AG09319 (cell line): ENCODE measurements around the gene EDN3.

Experiments used
- DNase-seq: peaks from one replicate; pipeline ENCODE4 v3.0.0-alpha.2; 2010; ENCODE audit warnings: low read depth; ENCODE audit errors: extremely low read depth
- TF ChIP-seq, protein P1 (sequence below): IDR thresholded peaks from 2 replicates; pipeline ENCODE4 v1.5.1; 2011; ENCODE audit warnings: low read depth, mild to moderate bottlenecking, inconsistent platforms, low read length, moderate library complexity

The EDN3 gene

DNA sequence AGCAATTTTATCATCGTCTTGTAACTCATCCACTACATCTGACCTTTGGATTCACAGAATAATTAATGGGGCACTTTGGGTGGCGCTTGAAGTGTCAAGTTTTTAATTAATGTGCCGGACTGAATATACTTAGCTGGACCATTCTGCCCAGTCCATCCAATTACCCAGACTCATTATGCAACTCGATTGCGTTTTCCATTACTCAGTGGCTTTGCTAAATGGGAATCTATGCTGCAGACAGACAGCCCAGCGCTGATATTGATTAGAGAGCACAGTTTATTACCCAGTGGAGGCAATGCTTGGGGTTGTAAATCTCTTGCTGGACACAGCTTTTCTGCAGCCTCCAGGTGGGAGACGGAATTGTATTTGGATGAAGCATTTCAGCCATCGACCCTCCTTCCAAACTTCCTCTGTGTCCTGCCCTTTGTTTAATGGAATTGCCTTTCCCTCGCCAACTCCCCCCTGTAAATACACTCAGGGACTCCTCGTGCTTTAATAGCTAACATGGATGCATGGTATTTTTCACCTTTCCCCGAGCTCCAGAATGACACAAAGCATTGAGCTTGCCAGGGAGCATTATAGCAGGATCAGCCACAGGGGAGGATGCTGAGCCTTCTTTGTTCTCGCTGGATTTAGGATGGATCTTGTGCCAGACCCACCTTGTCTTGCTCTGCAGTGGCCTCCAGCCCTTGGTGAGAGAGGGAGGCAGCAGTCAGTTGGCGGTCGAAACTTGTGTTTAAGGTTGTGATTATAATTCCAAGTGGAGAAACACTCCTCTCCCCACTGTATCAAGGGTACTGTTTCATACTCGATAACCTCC is 59.7 kb downstream of the EDN3 start:
- TF ChIP-seq, protein P1, sequence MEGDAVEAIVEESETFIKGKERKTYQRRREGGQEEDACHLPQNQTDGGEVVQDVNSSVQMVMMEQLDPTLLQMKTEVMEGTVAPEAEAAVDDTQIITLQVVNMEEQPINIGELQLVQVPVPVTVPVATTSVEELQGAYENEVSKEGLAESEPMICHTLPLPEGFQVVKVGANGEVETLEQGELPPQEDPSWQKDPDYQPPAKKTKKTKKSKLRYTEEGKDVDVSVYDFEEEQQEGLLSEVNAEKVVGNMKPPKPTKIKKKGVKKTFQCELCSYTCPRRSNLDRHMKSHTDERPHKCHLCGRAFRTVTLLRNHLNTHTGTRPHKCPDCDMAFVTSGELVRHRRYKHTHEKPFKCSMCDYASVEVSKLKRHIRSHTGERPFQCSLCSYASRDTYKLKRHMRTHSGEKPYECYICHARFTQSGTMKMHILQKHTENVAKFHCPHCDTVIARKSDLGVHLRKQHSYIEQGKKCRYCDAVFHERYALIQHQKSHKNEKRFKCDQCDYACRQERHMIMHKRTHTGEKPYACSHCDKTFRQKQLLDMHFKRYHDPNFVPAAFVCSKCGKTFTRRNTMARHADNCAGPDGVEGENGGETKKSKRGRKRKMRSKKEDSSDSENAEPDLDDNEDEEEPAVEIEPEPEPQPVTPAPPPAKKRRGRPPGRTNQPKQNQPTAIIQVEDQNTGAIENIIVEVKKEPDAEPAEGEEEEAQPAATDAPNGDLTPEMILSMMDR: no peak
- no peak for DNase-seq

DNA sequence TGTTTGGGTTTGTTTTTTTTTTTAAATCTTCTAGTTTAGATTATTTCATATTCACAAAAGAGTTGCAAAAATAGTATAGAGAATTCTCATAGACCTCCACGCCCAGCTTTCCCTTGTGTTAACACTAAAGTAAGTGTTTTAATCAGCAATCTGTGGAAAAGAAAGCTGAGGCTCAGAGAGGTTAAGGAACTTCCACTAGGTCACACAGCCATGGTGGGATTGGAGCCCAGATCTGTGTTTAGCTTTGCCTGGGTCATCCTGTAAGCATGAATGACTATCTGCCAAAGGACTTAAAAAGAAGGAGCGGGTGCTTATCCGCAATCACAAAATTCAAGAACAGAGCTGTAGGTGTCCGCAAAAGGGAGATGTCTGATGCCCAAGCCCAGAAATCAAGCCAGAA is 60.5 kb downstream of the EDN3 start:
- TF ChIP-seq, protein P1: no peak
- DNase-seq: no peak

- TF ChIP-seq, protein P1: no peak
- DNase-seq: no peak
These were observed 61.0 kb downstream of the EDN3 start for GRCh38 chr20:59361411-59361810.

DNA sequence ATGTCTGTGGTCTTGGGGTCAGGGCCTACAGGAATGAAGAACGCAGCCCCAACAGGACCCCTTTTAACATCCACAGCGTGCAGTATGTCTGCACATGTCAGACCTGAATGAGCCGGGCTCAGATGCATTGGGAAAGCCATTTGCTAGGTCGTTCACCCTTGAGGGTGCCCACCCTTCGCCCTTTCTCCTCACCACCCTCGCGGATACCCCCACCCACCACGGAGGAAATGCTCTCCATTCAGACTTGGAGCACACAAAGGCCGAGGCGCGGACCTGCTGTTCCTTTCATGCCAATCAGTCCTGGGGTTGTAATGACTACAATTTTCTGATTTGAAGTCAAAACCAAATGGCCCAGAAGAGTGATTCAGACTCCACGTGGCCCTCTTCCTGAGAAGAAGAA is 62.7 kb downstream of the EDN3 start:
- DNase-seq: no peak
- TF ChIP-seq, protein P1: no peak

DNA sequence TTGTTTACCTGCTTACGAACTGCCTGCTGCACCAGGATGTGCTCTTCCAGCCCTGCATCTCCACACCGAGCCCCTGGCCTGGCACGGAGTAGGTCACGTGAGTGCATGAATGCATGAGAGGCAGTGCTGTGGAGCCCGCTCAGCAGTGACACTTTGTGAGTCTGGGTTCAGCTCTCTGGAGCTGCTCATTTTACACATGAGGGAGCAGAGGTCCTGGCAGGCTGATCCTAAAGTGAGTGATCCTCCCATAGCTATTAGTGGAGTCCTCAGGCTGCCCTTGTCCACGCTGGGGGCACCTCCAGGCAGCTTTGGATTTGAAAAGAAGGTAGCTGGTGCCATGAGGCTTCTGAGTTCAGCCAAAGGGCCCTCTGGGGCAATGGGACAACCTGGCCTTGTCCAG is 64.2 kb downstream of the EDN3 start:
- no peak for DNase-seq
- TF ChIP-seq, protein P1: no peak

- no peak for DNase-seq
These were observed 65.3 kb downstream of the EDN3 start for GRCh38 chr20:59365611-59366285.

GRCh38 chr20:59371431-59371830 is 71.0 kb downstream of the EDN3 start:
- TF ChIP-seq, protein P1: no peak
- no peak for DNase-seq

More at GRCh38 chr20:59365611-59366285, 65.3 kb downstream of the EDN3 start:
- TF ChIP-seq, protein P1: no peak
